ENCODE results near the gene DLST. TPM values are rescaled to one million over a fixed set of nuclear protein-coding genes. Genes with fewer than 3 reads are reported as not detected.
"Not testable (repeated sequence)": the region's sequence is repeated elsewhere in the genome, so short reads cannot be mapped to it uniquely, and the experiment has no call there.

DLST gene
- polyA plus RNA-seq, 6 donors from 2014 or later: 6.6 to 10.5 (median 8.2) TPM

GRCh38 chr14:74918380-74918779, 36.7 kb downstream of the DLST start:
- DNase-seq: no peak
- Mint-ChIP-seq H3K9me3 (no peaks in the 10 kb centered on the region), H3K4me3 (no peak overlapping the region), H3K36me3 (no peaks in the 10 kb centered on the region), H3K27ac (no peak overlapping the region), H3K27me3 (no peaks in the 10 kb centered on the region), H3K4me1 (peaks cover 0 to 6% (median 0%) of the 10 kb centered on the region in 3 donors)
- no peak for ATAC-seq (ENCODE audit: low read depth in 2 of 2)

- Mint-ChIP-seq H3K27ac (peak overlapping the region in 1 of 6 donors; percentile 28), H3K9me3 (no peaks in the 10 kb centered on the region), H3K4me3 (no peak overlapping the region), H3K27me3 (peaks cover 0 to 5% (median 0%) of the 10 kb centered on the region in 3 donors), H3K36me3 (no peaks in the 10 kb centered on the region), H3K4me1 (peaks cover 5 to 13% (median 6%) of the 10 kb centered on the region in 3 donors)
- ATAC-seq (ENCODE audit: low read depth in 2 of 2): no peak
- no peak for DNase-seq
These were observed 37.9 kb downstream of the DLST start for GRCh38 chr14:74919421-74920165.

- Mint-ChIP-seq H3K36me3 (no peaks in the 10 kb centered on the region), H3K4me1 (peaks cover 5 to 13% (median 6%) of the 10 kb centered on the region in 3 donors), H3K9me3 (no peaks in the 10 kb centered on the region), H3K27me3 (peaks cover 0 to 6% (median 5%) of the 10 kb centered on the region in 3 donors), H3K27ac (no peak overlapping the region), H3K4me3 (peak overlapping the region in 2 of 8 donors; percentile 25 to 32)
- no peak for DNase-seq
- no peak for ATAC-seq (ENCODE audit: low read depth in 2 of 2)
These were observed 38.6 kb downstream of the DLST start for GRCh38 chr14:74920281-74920680.

GRCh38 chr14:74921053-74921620, 39.4 kb downstream of the DLST start:
- H3K4me3 Mint-ChIP-seq: peak overlapping the region in 1 of 8 donors; percentile 16
- peaks cover 0 to 2% (median 0%) of the 10 kb centered on the region in 7 donors for H3K9me3 Mint-ChIP-seq
- H3K4me1 Mint-ChIP-seq: peaks cover 5 to 13% (median 6%) of the 10 kb centered on the region in 3 donors
- H3K27ac Mint-ChIP-seq: no peak overlapping the region
- no peak for ATAC-seq (ENCODE audit: low read depth in 2 of 2)
- H3K36me3 Mint-ChIP-seq: no peaks in the 10 kb centered on the region
- no peak for DNase-seq
- H3K27me3 Mint-ChIP-seq: peaks cover 6 to 10% (median 6%) of the 10 kb centered on the region in 3 donors

GRCh38 chr14:74921987-74922751, 40.5 kb downstream of the DLST start:
- no peak for ATAC-seq (ENCODE audit: low read depth in 2 of 2)
- peaks cover 6 to 17% (median 14%) of the 10 kb centered on the region in 3 donors for H3K27me3 Mint-ChIP-seq
- peak overlapping the region in 2 of 6 donors; percentile 22 to 32 for H3K27ac Mint-ChIP-seq
- peak overlapping the region in 7 of 8 donors; percentile 16 to 75 (median 60) for H3K4me3 Mint-ChIP-seq
- H3K36me3 Mint-ChIP-seq: no peaks in the 10 kb centered on the region
- no peak for DNase-seq
- peaks cover 0 to 2% (median 0%) of the 10 kb centered on the region in 7 donors for H3K9me3 Mint-ChIP-seq
- H3K4me1 Mint-ChIP-seq: peaks cover 5 to 13% (median 6%) of the 10 kb centered on the region in 3 donors

GRCh38 chr14:74922752-74923401, 41.2 kb downstream of the DLST start, which contains the start of gene RPS6KL1:
TSS of gene RPS6KL1 (minus strand) at chr14:74923260. CDS start at chr14:74921541, 1,719 bp downstream.
- Mint-ChIP-seq H3K27ac (peak within 1 kb of the TSS in 2 of 6 donors; percentile 22 to 32), H3K36me3 (no peaks in the 10 kb centered on the region), H3K4me3 (peak within 1 kb of the TSS in 7 of 8 donors; percentile 41 to 75 (median 60)), H3K4me1 (peaks cover 5 to 13% (median 6%) of the 10 kb centered on the region in 3 donors), H3K27me3 (peaks cover 6 to 17% (median 14%) of the 10 kb centered on the region in 3 donors), H3K9me3 (peaks cover 0 to 2% (median 0%) of the 10 kb centered on the region in 7 donors)
- DNase-seq (no peak), ATAC-seq (ENCODE audit: low read depth in 2 of 2) (peak; percentile 94 to 97)

- H3K4me3 Mint-ChIP-seq: peak overlapping the region in 1 of 8 donors; percentile 5
- peaks cover 6 to 17% (median 14%) of the 10 kb centered on the region in 3 donors for H3K27me3 Mint-ChIP-seq
- no peak for ATAC-seq (ENCODE audit: low read depth in 2 of 2)
- peaks cover 0 to 2% (median 0%) of the 10 kb centered on the region in 7 donors for H3K9me3 Mint-ChIP-seq
- no peaks in the 10 kb centered on the region for H3K36me3 Mint-ChIP-seq
- H3K4me1 Mint-ChIP-seq: peaks cover 5 to 13% (median 6%) of the 10 kb centered on the region in 3 donors
- peak overlapping the region in 1 of 6 donors; percentile 65 for H3K27ac Mint-ChIP-seq
- no peak for DNase-seq
These were observed 42.3 kb downstream of the DLST start for GRCh38 chr14:74924061-74924460.

- H3K4me3 Mint-ChIP-seq: no peak overlapping the region
- ATAC-seq (ENCODE audit: low read depth in 2 of 2) (no peak), DNase-seq (no peak)
- no peaks in the 10 kb centered on the region for H3K36me3 Mint-ChIP-seq
- H3K27ac Mint-ChIP-seq: no peak overlapping the region
- peaks cover 6 to 17% (median 14%) of the 10 kb centered on the region in 3 donors for H3K27me3 Mint-ChIP-seq
- H3K4me1 Mint-ChIP-seq: peaks cover 5 to 13% (median 6%) of the 10 kb centered on the region in 3 donors
- H3K9me3 Mint-ChIP-seq: peaks cover 0 to 2% (median 0%) of the 10 kb centered on the region in 7 donors
These were observed 45.5 kb downstream of the DLST start for GRCh38 chr14:74927225-74927624.

- Mint-ChIP-seq H3K27me3 (peaks cover 15 to 21% (median 19%) of the 10 kb centered on the region in 3 donors), H3K4me1 (peaks cover 6 to 16% (median 7%) of the 10 kb centered on the region in 3 donors), H3K36me3 (no peaks in the 10 kb centered on the region), H3K4me3 (no peak overlapping the region), H3K9me3 (peaks cover 0 to 2% (median 0%) of the 10 kb centered on the region in 7 donors), H3K27ac (no peak overlapping the region)
- ATAC-seq (ENCODE audit: low read depth in 2 of 2): no peak
- DNase-seq: no peak
These were observed 47.5 kb downstream of the DLST start for GRCh38 chr14:74929242-74929641.

- not testable (repeated sequence) for H3K27me3 Mint-ChIP-seq; ATAC-seq (ENCODE audit: low read depth in 2 of 2); H3K27ac Mint-ChIP-seq
These were observed 50.0 kb downstream of the DLST start for GRCh38 chr14:74931744-74932143.

GRCh38 chr14:74932401-74932901, 50.7 kb downstream of the DLST start:
- ATAC-seq (ENCODE audit: low read depth in 2 of 2) (no peak), DNase-seq (no peak)
- Mint-ChIP-seq H3K9me3 (no peaks in the 10 kb centered on the region), H3K36me3 (no peaks in the 10 kb centered on the region), H3K27me3 (peaks cover 6 to 9% (median 7%) of the 10 kb centered on the region in 3 donors), H3K4me1 (peaks cover 14 to 29% (median 19%) of the 10 kb centered on the region in 3 donors), H3K4me3 (no peak overlapping the region), H3K27ac (peak overlapping the region in 2 of 6 donors; percentile 14 to 15)

More at GRCh38 chr14:74931744-74932143, 50.0 kb downstream of the DLST start:
- not testable (repeated sequence) for DNase-seq, H3K9me3 Mint-ChIP-seq, H3K4me3 Mint-ChIP-seq, H3K36me3 Mint-ChIP-seq
- H3K4me1 Mint-ChIP-seq: peaks cover 12 to 26% (median 19%) of the 10 kb centered on the region in 3 donors

GRCh38 chr14:74932936-74933335, 51.2 kb downstream of the DLST start:
- not testable (repeated sequence) for H3K36me3 Mint-ChIP-seq; H3K27me3 Mint-ChIP-seq; ATAC-seq (ENCODE audit: low read depth in 2 of 2); H3K9me3 Mint-ChIP-seq; DNase-seq; H3K4me3 Mint-ChIP-seq
- H3K4me1 Mint-ChIP-seq: peaks cover 14 to 29% (median 22%) of the 10 kb centered on the region in 3 donors
- peak overlapping the region in 1 of 6 donors; percentile 80 for H3K27ac Mint-ChIP-seq
